Spleen (tissue), 11 donors: ENCODE measurements around the gene MAST4. TPM values are rescaled to one million over a fixed set of nuclear protein-coding genes. Genes with fewer than 3 reads are reported as not detected.

Experiments used
- DNase-seq: peaks from one replicate; pipeline ENCODE4 v3.0.0-alpha.2; 2020
- H3K27ac ChIP-seq, 8 donors: fragments of 200-600 bp; sonication (generic) in 7 of 8; 1 replicate in 4 of 8; 2 replicates in 4 of 8; pipeline versions ENCODE4 v1.5.0 to v1.8.0; 2016 to 2021; ENCODE audit warnings: inconsistent platforms in 4 of 8, mild to moderate bottlenecking in 4 of 8, moderate library complexity in 1 of 8
- H3K27me3 ChIP-seq, 7 donors: fragments of 200-600 bp; sonication (generic) in 6 of 7; replicated peaks in 1 of 7; 1 replicate in 4 of 7; 2 replicates in 3 of 7; pipeline versions ENCODE4 v1.5.0 to v1.8.0; 2016 to 2021; ENCODE audit warnings: inconsistent platforms in 3 of 7, mild to moderate bottlenecking in 1 of 7
- H3K36me3 ChIP-seq, 6 donors: fragments of 200-600 bp; sonication (generic) in 5 of 6; 1 replicate in 4 of 6; 2 replicates in 2 of 6; pipeline versions ENCODE4 v1.5.0 to v1.8.0; 2016 to 2021; ENCODE audit warnings: inconsistent platforms in 2 of 6
- H3K4me1 ChIP-seq, 6 donors: fragments of 200-600 bp; sonication (generic) in 5 of 6; 1 replicate in 3 of 6; 2 replicates in 3 of 6; pipeline versions ENCODE4 v1.5.0 to v1.8.0; 2016 to 2021; ENCODE audit warnings: inconsistent platforms in 3 of 6
- H3K4me3 ChIP-seq, 8 donors: fragments of 200-600 bp; sonication (generic) in 7 of 8; 1 replicate in 4 of 8; 2 replicates in 4 of 8; pipeline versions ENCODE4 v1.5.0 to v1.8.0; 2016 to 2021; ENCODE audit warnings: inconsistent platforms in 4 of 8, mild to moderate bottlenecking in 4 of 8, moderate library complexity in 2 of 8
- H3K9me3 ChIP-seq, 8 donors: fragments of 200-600 bp; sonication (generic) in 7 of 8; 1 replicate in 4 of 8; 2 replicates in 4 of 8; pipeline versions ENCODE4 v1.5.0 to v1.8.0; 2016 to 2021; ENCODE audit warnings: inconsistent platforms in 4 of 8
- POLR2A ChIP-seq, 3 donors: fragments of 450-650 bp; IDR thresholded peaks; one replicate each; pipeline ENCODE4 v1.5.1; 2017; ENCODE audit warnings: antibody characterized with exemption in 3 of 3, mild to moderate bottlenecking in 1 of 3
- POLR2AphosphoS5 ChIP-seq, 3 donors: sonication (generic); formaldehyde crosslinking; IDR thresholded peaks; one replicate each; pipeline ENCODE4 v1.5.1; 2017; ENCODE audit warnings: antibody characterized with exemption in 3 of 3
- WGBS, 5 donors: extraction: QIAGEN DNeasy Blood & Tissue Kit in 3 of 5; methylation state at CpG; one replicate each; pipeline versions ENCODE4 v1.1.5 to v1.1.7; 2013 to 2018; 5-methylcytosine and 5-hydroxymethylcytosine counted together
- intact Hi-C: fragments of 100-400 bp; cut with DNase I; formaldehyde crosslinking; loops from one replicate; pipeline ENCODE4 v1.15.0; 2023; ENCODE audit warnings: low total_unique reads
- polyA plus RNA-seq, 3 donors: library from polyadenylated mRNA; stranded (reverse); fragments of 200-250 nt; gene quantifications; one replicate each; pipeline ENCODE4 v1.2.1, GENCODE V29; 2013
- total RNA-seq, 7 donors: library from RNA; depleted of rRNA in 3 of 7; stranded (reverse); fragments of >200 nt in 3 of 7; fragmentation: NEBNext Ultra II Directional in 4 of 7; extraction: Animal tissue kit (Norgen Biotek cat#: 25700) in 4 of 7; gene quantifications; one replicate each; pipeline versions ENCODE4 v1.1.0 to v1.2.1, GENCODE V29; 2016 to 2021
- TF ChIP-seq, protein P1 (sequence below), 11 experiments: fragments of 200-600 bp in 7 of 11; fragments of 450-650 bp in 4 of 11; sonication (generic) in 4 of 11; IDR thresholded peaks in 8 of 11; conservative IDR thresholded peaks in 3 of 11; 1 replicate in 7 of 11; 2 replicates in 4 of 11; pipeline versions ENCODE4 v1.4.0 to v1.8.0; 2016 to 2021; ENCODE audit warnings: antibody characterized with exemption in 11 of 11, inconsistent platforms in 4 of 11, mild to moderate bottlenecking in 1 of 11
- donor health status: healthy with polysubstance abuse.
- donor health status: DM: no; HTN: no; CAD: no; lungs with moderate emphysema.
- donor health status: DM: no; HTN: no; CAD: no.
- donor health status: Bipolar disorder and iron deficiency.
- donor health status: healthy.
- donor health status: DM: no; HTN: no; CAD: no.
- donor health status: DM: yes; HTN: yes; CAD: no.

Gene MAST4
- total and polyA plus RNA-seq, 10 donors: 2.5 to 43.7 (median 25.4) TPM

DNA sequence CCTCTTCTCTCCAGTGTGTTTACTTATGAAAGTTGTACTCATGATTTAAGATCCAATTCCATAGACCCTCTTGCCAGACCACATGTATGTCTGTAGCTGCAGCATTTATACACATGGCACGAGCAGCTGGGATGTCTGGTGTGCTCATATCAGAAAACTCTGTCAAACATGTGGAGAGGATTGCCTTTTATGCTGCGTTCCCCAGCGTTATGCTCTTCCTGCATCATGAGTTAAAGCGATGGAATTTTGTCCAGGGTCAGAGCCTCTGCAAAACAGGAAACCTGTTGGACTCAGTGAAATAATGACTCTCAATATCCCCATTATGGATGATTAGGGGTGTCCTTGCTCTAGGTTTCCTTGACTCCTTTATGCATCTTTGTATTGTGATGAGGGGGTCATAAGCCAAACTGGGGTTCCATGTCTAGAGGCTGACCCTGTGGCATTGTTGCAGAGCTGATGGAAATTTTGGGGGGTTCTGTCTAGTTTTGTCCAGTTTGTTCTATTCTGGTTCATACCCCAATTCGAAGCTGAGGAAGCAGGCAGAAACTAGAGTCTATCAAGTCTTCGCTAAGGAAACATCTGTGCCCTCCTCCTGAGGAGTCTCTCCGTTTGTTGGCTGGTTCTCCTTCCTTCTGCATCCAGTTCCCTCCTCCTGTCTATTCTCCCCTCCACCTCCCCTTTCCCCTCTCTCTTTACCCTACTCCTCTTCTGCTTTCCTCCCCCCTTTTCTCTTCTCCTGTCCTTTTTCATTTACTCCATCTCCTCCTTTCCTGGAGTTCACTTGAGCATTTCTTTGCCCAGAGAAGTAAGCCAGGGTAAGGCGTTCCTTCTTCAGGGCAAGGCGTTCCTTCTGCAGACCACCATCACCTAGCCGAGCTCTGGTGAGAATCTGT, 252.8 kb downstream of the MAST4 start:
- 40 to 46% (median 43%) methylated on average over 10 of the region's 10 CpGs for WGBS, 5 donors
- no peak overlapping the region for H3K27ac ChIP-seq
- H3K27me3 ChIP-seq: no peaks in the 10 kb centered on the region
- no peaks in the 10 kb centered on the region for H3K9me3 ChIP-seq
- TF ChIP-seq, protein P1, sequence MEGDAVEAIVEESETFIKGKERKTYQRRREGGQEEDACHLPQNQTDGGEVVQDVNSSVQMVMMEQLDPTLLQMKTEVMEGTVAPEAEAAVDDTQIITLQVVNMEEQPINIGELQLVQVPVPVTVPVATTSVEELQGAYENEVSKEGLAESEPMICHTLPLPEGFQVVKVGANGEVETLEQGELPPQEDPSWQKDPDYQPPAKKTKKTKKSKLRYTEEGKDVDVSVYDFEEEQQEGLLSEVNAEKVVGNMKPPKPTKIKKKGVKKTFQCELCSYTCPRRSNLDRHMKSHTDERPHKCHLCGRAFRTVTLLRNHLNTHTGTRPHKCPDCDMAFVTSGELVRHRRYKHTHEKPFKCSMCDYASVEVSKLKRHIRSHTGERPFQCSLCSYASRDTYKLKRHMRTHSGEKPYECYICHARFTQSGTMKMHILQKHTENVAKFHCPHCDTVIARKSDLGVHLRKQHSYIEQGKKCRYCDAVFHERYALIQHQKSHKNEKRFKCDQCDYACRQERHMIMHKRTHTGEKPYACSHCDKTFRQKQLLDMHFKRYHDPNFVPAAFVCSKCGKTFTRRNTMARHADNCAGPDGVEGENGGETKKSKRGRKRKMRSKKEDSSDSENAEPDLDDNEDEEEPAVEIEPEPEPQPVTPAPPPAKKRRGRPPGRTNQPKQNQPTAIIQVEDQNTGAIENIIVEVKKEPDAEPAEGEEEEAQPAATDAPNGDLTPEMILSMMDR (IDR thresholded peaks at IDR 0.05 in 8 of 11, conservative IDR thresholded peaks at IDR 0.05 in 3 of 11): no peak
- TF ChIP-seq POLR2AphosphoS5 (IDR thresholded peaks at IDR 0.05) (no peak), POLR2A (IDR thresholded peaks at IDR 0.05) (no peak)
- no peak overlapping the region for H3K4me3 ChIP-seq
- intact Hi-C loops: no loop called here
- peaks cover 0 to 30% (median 5%) of the 10 kb centered on the region in 6 donors for H3K4me1 ChIP-seq
- H3K36me3 ChIP-seq: no peaks in the 10 kb centered on the region
- DNase-seq: no peak

DNA sequence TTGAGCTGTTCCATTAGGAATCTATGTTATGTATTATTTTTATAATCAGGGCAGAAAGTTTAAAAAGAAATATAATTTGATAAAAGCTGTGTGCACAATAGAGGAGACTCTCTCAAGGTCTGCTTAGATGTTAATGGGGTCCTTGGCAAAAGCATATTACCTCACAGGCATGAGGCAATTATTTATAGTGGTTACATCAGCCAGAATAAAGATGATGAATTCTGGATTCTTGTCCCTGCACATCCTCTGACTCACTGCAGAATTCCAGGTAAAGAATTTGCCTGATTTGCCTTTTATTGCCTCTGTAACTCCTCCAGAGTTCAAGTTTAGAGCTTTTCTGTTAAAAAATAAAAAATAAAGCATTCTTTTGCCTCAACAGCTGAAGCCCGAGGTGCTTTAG, 253.6 kb downstream of the MAST4 start:
- Histone ChIP-seq H3K4me1 (peaks cover 0 to 33% (median 5%) of the 10 kb centered on the region in 6 donors), H3K36me3 (no peaks in the 10 kb centered on the region), H3K27ac (peak overlapping the region in 1 of 8 donors; percentile 48), H3K9me3 (no peaks in the 10 kb centered on the region), H3K27me3 (no peaks in the 10 kb centered on the region), H3K4me3 (no peak overlapping the region)
- 78 to 95% (median 88%) methylated on average over 1 of the region's 1 CpG for WGBS, 5 donors
- TF ChIP-seq POLR2AphosphoS5 (IDR thresholded peaks at IDR 0.05) (no peak), POLR2A (IDR thresholded peaks at IDR 0.05) (no peak)
- TF ChIP-seq, protein P1 (IDR thresholded peaks at IDR 0.05 in 8 of 11, conservative IDR thresholded peaks at IDR 0.05 in 3 of 11): no peak
- intact Hi-C loops: no loop called here
- no peak for DNase-seq

DNA sequence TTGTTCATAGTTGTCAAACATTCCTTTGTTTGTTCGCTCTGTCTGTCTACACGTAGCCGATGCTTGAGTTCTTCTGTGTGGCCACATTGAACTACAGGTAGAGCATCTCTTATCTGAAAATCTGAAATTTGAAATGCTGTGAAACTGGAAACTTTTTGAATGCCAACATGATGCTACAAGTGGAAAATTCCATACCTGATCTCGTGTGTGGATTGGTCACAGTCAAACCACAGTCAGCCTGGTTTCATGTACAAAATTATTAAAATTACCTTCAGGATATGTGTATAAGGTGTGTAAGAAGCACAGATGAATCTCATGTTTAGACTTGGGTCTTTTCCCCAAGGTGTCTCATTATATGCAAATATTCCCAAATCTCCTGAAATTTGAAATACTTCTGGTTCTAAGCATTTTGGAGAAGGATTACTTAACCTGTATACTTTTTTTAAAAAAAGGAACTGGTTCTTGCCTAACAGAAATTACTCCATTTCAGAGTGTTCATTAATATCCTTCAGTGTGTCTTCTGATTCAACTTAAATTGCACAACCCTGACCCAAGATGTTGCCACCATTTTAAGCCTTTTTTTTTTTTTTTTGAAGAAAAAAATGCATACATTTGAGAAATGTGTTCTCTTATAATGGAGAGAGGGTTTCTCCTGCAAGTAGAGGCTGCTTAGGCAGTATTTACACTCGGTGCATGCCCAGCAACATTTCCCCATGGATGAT, 254.3 kb downstream of the MAST4 start:
- H3K27me3 ChIP-seq: no peaks in the 10 kb centered on the region
- TF ChIP-seq, protein P1 (IDR thresholded peaks at IDR 0.05 in 8 of 11, conservative IDR thresholded peaks at IDR 0.05 in 3 of 11): no peak
- TF ChIP-seq POLR2AphosphoS5 (IDR thresholded peaks at IDR 0.05): no peak
- TF ChIP-seq POLR2A (IDR thresholded peaks at IDR 0.05): no peak
- 69 to 82% (median 74%) methylated on average over 5 of the region's 5 CpGs for WGBS, 5 donors
- no peaks in the 10 kb centered on the region for H3K9me3 ChIP-seq
- H3K4me1 ChIP-seq: peaks cover 0 to 35% (median 5%) of the 10 kb centered on the region in 6 donors
- intact Hi-C loops: no loop called here
- no peaks in the 10 kb centered on the region for H3K36me3 ChIP-seq
- no peak for DNase-seq
- H3K27ac ChIP-seq: peak overlapping the region in 3 of 8 donors; percentile 13 to 48 (median 47)
- no peak overlapping the region for H3K4me3 ChIP-seq

DNA sequence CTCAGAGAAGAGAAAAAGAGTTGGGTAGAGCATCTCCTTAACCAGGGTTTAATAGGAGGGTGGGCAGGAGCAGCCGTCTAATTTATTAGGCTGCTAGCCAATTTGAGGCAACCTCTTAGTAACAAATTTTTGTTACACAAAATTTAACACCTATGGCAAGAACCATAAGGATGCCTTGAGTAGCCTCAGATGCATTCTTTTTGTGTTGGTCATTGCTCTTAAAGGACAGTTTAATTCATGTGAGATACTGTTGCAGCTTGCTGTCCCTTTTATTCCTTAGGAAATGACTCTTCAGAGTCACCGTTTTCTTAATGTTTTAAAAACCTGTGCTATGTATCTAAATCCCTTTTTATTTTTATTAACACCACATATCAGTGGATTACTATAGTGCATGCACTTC, 255.1 kb downstream of the MAST4 start:
- WGBS, 5 donors: 69 to 85% (median 73%) methylated on average over 2 of the region's 2 CpGs
- no peaks in the 10 kb centered on the region for H3K27me3 ChIP-seq
- no peak for DNase-seq
- no peak overlapping the region for H3K4me3 ChIP-seq
- H3K36me3 ChIP-seq: no peaks in the 10 kb centered on the region
- H3K27ac ChIP-seq: peak overlapping the region in 3 of 8 donors; percentile 1 to 48 (median 47)
- intact Hi-C loops: no loop called here
- H3K9me3 ChIP-seq: no peaks in the 10 kb centered on the region
- no peak for TF ChIP-seq POLR2AphosphoS5 (IDR thresholded peaks at IDR 0.05)
- TF ChIP-seq POLR2A (IDR thresholded peaks at IDR 0.05): no peak
- TF ChIP-seq, protein P1 (IDR thresholded peaks at IDR 0.05 in 8 of 11, conservative IDR thresholded peaks at IDR 0.05 in 3 of 11): no peak
- H3K4me1 ChIP-seq: peaks cover 0 to 35% (median 5%) of the 10 kb centered on the region in 6 donors
